GM12878 (cell line): ENCODE data around the gene ATRNL1. TPM values are rescaled to one million over a fixed set of nuclear protein-coding genes. Genes with fewer than 3 reads are reported as not detected.

Source experiments
- ATAC-seq: fragments of 200-7000 bp; cut with Tn5 transposase; 3 replicates; pipeline ENCODE4 v1.9.1; 2020; ENCODE audit warnings: mild to moderate bottlenecking, moderate library complexity
- BruUV-seq: library from RNA; stranded (reverse); fragments of 400-500 nt; replicated peaks from 2 replicates; lab custom pipeline; 2021; lab: Mats Ljungman, UMichigan
- CTCF ChIA-PET: fragments of 300-600 bp; sonication (Branson Sonifier 250); formaldehyde crosslinking; extraction: SDS; loops from one replicate; lab custom pipeline; 2021; ENCODE audit warnings: inconsistent platforms; lab: Yijun Ruan, JAX
- POLR2A ChIA-PET: fragments of 350-600 bp; formaldehyde crosslinking; extraction: SDS; loops from one replicate; lab custom pipeline; 2021; ENCODE audit warnings: inconsistent platforms; lab: Charles Lee
- RAD21 ChIA-PET: fragments of 300-600 bp; sonication (Branson Sonifier 250); formaldehyde crosslinking; loops from one replicate; lab custom pipeline; 2023; ENCODE audit warnings: antibody characterized with exemption; ENCODE audit not compliant: unreplicated experiment; lab: Charles Lee
- SMC1A ChIA-PET: fragments of 300-600 bp; sonication (Branson Sonifier 250); formaldehyde crosslinking; loops from one replicate; lab custom pipeline; 2023; ENCODE audit not compliant: unreplicated experiment, uncharacterized antibody; lab: Charles Lee
- DNase-seq: peaks from one replicate; pipeline ENCODE4 v3.0.0-alpha.2; 2011; ENCODE audit warnings: low read depth, low spot score
- FAIRE-seq: peaks from 3 replicates; lab custom pipeline; 2011; peaks lifted over from hg19 to GRCh38; lab: Jason Lieb, UNC
- H2AFZ ChIP-seq: 2 replicates; pipeline ENCODE4 v1.6.0; 2011; ENCODE audit warnings: low read depth, low read length, control low read depth; ENCODE audit not compliant: control insufficient read depth
- H3K27ac ChIP-seq: 2 replicates; pipeline ENCODE4 v1.5.1; 2011; ENCODE audit warnings: control low read depth; ENCODE audit not compliant: control insufficient read depth, insufficient read depth
- H3K27me3 ChIP-seq, 2 experiments: replicated peaks in 1 of 2; 2 replicates each; pipeline versions ENCODE4 v1.6.0 to v1.6.1; 2011; ENCODE audit warnings: low read length in 1 of 2; ENCODE audit not compliant: control insufficient read depth in 2 of 2, insufficient read depth in 2 of 2
- H3K36me3 ChIP-seq, 2 experiments: 2 replicates each; pipeline ENCODE4 v1.5.1; 2011; ENCODE audit warnings: low read length in 1 of 2; ENCODE audit not compliant: control insufficient read depth in 2 of 2, insufficient read depth in 2 of 2
- H3K4me1 ChIP-seq: 2 replicates; pipeline ENCODE4 v1.6.1; 2011; ENCODE audit warnings: mild to moderate bottlenecking, low read length, moderate library complexity, mixed read lengths; ENCODE audit not compliant: control insufficient read depth, insufficient read depth
- H3K4me2 ChIP-seq: 2 replicates; pipeline ENCODE4 v1.6.0; 2011; ENCODE audit warnings: control low read depth; ENCODE audit not compliant: control insufficient read depth, insufficient read depth
- H3K4me3 ChIP-seq: fragments of 200-600 bp; sonication (generic); 2 replicates; pipeline ENCODE4 v1.5.1; 2016
- H3K79me2 ChIP-seq: 2 replicates; pipeline ENCODE4 v1.6.0; 2011; ENCODE audit warnings: low read length; ENCODE audit not compliant: control insufficient read depth, insufficient read depth
- H3K9ac ChIP-seq: 2 replicates; pipeline ENCODE4 v1.8.0; 2011; ENCODE audit warnings: low read length, control low read depth, mixed read lengths; ENCODE audit not compliant: control insufficient read depth, insufficient read depth
- H3K9me3 ChIP-seq: replicated peaks from 3 replicates; pipeline ENCODE4 v1.5.1; 2011; ENCODE audit warnings: mild to moderate bottlenecking, low read length; ENCODE audit not compliant: control insufficient read depth, insufficient read depth
- H4K20me1 ChIP-seq: 2 replicates; pipeline ENCODE4 v1.6.0; 2011; ENCODE audit not compliant: control insufficient read depth, insufficient read depth
- HCFC1 ChIP-seq: fragments of 150-350 bp; IDR thresholded peaks from 2 replicates; pipeline ENCODE4 v1.6.1; 2014; ENCODE audit warnings: low read length
- JUND ChIP-seq: IDR thresholded peaks from 2 replicates; pipeline ENCODE4 v1.6.1; 2012; ENCODE audit warnings: low read depth, mild to moderate bottlenecking, low read length, improper control_type of control experiment, moderate library complexity
- KAT2A ChIP-seq: conservative IDR thresholded peaks from 2 replicates; pipeline ENCODE4 v1.6.1; 2011; ENCODE audit warnings: low read depth, low read length; ENCODE audit not compliant: control insufficient read depth
- SIX5 ChIP-seq: IDR thresholded peaks from 2 replicates; pipeline ENCODE4 v1.6.1; 2011; ENCODE audit warnings: mild to moderate bottlenecking, low read depth, low read length, moderate library complexity; ENCODE audit not compliant: severe bottlenecking
- SP1 ChIP-seq: IDR thresholded peaks from one replicate; pipeline ENCODE4 v1.6.1; 2011; ENCODE audit warnings: low read depth, low read length
- ZNF207 ChIP-seq: fragments of 450-650 bp; IDR thresholded peaks from 2 replicates; pipeline ENCODE4 v1.6.1; 2014; ENCODE audit warnings: antibody characterized with exemption, mild to moderate bottlenecking, borderline replicate concordance
- WGBS: methylation state at CpG from one replicate; pipeline ENCODE4 v1.1.6; 2016; ENCODE audit warnings: low lambda C conversion rate; ENCODE audit not compliant: insufficient replicate concordance, insufficient coverage; ENCODE audit errors: missing lambda C conversion rate; 5-methylcytosine and 5-hydroxymethylcytosine counted together
- in situ Hi-C: fragments of 300-500 bp; cut with MboI; formaldehyde crosslinking; loops from 9 replicates; pipeline ENCODE4 v1.14.3; 2018; ENCODE audit warnings: mixed read lengths
- intact Hi-C: fragments of 100-400 bp; cut with micrococcal nuclease; formaldehyde crosslinking; loops from one replicate; pipeline ENCODE4 v1.14.2; 2022; ENCODE audit not compliant: unreplicated experiment
- polyA plus RNA-seq, 11 experiments: library from polyadenylated mRNA; depleted of rRNA in 4 of 11; unstranded in 6 of 11; stranded (reverse) in 5 of 11; fragments of >200 nt; fragmentation: Nextera tagmentation in 4 of 11; fragmentation: Illumina TruSeq in 1 of 11; extraction: Ambion mirVana in 4 of 11; extraction: Trizol in 1 of 11; gene quantifications; 1 replicate in 1 of 11; 2 replicates in 10 of 11; pipeline versions ENCODE4 v1.2.1 to v1.2.3, GENCODE V29; 2011 to 2016; ENCODE audit warnings: inconsistent platforms in 2 of 11, missing spikeins in 2 of 11, low read depth in 1 of 11
- total RNA-seq, 4 experiments: library from RNA; depleted of rRNA in 3 of 4; stranded (reverse); fragments of >200 nt in 3 of 4; fragmentation: Illumina TruSeq in 1 of 4; extraction: Trizol in 1 of 4; gene quantifications; 2 replicates each; pipeline versions ENCODE4 v1.2.1 to v1.2.3, GENCODE V29; 2013 to 2021
- TF ChIP-seq, protein P1 (sequence below): fragments of 450-650 bp; IDR thresholded peaks from 2 replicates; pipeline ENCODE4 v1.6.1; 2014; ENCODE audit warnings: mild to moderate bottlenecking
- TF ChIP-seq, protein P2 (sequence below), 3 experiments: IDR thresholded peaks in 2 of 3; conservative IDR thresholded peaks in 1 of 3; 2 replicates each; pipeline ENCODE4 v1.5.1; 2011; ENCODE audit warnings: low read depth in 3 of 3, low read length in 3 of 3, mild to moderate bottlenecking in 3 of 3, control low read depth in 2 of 3, moderate library complexity in 2 of 3, inconsistent platforms in 1 of 3, mixed read lengths in 1 of 3; ENCODE audit not compliant: control insufficient read depth in 2 of 3, insufficient read depth in 1 of 3; ENCODE audit errors: extremely low read depth in 1 of 3
- TF ChIP-seq, protein P3 (sequence below): IDR thresholded peaks from 2 replicates; pipeline ENCODE4 v1.6.1; 2012; ENCODE audit warnings: low read depth, low read length, improper control_type of control experiment
- TF ChIP-seq, protein P4 (sequence below): fragments of 450-650 bp; IDR thresholded peaks from 2 replicates; pipeline ENCODE4 v1.6.1; 2017; ENCODE audit warnings: antibody characterized with exemption, mild to moderate bottlenecking, moderate library complexity

The ATRNL1 gene
- total and polyA plus RNA-seq, 10 of the 15 experiments (the other 5 are each of a cell fraction or from before 2014, with no cell fraction given) = 0.03 to 1.4 (median 0.34) TPM

DNA sequence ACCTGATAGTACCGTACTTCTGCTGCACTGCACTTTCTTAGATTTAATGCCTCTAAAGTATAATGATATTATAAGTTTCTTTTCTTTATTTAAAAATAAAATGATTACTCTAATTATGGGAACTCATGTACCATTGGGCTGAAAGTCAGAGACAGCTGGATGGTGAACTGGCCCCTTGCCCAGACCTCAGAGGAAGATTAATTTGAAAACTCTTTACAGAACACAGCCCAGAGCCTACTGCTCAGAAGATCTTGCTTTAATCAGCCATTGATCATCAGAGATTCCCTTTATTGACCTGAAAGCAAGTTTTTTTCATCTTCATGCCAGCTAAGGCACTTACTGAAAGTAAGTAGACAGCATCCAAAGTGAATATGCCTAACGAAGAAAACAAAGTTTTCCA lies 838.1 kb downstream of the ATRNL1 start (continued):
- TF ChIP-seq, protein P1, sequence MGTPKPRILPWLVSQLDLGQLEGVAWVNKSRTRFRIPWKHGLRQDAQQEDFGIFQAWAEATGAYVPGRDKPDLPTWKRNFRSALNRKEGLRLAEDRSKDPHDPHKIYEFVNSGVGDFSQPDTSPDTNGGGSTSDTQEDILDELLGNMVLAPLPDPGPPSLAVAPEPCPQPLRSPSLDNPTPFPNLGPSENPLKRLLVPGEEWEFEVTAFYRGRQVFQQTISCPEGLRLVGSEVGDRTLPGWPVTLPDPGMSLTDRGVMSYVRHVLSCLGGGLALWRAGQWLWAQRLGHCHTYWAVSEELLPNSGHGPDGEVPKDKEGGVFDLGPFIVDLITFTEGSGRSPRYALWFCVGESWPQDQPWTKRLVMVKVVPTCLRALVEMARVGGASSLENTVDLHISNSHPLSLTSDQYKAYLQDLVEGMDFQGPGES = no peak
- TF ChIP-seq, protein P2, sequence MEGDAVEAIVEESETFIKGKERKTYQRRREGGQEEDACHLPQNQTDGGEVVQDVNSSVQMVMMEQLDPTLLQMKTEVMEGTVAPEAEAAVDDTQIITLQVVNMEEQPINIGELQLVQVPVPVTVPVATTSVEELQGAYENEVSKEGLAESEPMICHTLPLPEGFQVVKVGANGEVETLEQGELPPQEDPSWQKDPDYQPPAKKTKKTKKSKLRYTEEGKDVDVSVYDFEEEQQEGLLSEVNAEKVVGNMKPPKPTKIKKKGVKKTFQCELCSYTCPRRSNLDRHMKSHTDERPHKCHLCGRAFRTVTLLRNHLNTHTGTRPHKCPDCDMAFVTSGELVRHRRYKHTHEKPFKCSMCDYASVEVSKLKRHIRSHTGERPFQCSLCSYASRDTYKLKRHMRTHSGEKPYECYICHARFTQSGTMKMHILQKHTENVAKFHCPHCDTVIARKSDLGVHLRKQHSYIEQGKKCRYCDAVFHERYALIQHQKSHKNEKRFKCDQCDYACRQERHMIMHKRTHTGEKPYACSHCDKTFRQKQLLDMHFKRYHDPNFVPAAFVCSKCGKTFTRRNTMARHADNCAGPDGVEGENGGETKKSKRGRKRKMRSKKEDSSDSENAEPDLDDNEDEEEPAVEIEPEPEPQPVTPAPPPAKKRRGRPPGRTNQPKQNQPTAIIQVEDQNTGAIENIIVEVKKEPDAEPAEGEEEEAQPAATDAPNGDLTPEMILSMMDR (IDR thresholded peaks at IDR 0.05 in 2 of 3, conservative IDR thresholded peaks at IDR 0.05 in 1 of 3; ENCODE audit: control insufficient read depth in 2 of 3, extremely low read depth in 1 of 3, insufficient read depth in 1 of 3, low read depth in 3 of 3, low read length in 3 of 3) = no peak
- TF ChIP-seq KAT2A = no peak
- no peak for TF ChIP-seq SIX5

DNA sequence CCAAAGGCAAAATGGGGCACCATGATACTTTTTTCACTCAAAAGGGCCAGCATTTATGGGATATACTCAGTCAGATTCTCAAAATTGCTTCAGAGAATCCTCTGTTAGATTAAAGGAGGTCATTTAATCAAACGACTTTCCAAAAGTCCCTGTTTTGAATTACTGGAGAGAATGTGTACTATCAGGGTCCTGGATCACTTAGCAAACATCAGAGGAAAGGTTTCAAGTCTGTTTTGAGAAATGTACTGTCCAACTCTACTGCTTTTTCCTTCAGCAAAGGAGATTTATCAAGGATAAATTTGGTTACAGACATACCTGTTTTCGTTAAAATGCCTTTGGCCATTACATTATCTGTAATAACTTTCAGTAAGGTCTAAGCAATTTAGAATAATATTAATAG lies 838.9 kb downstream of the ATRNL1 start:
- H3K4me2 ChIP-seq = no peak overlapping the region
- no peak for ATAC-seq
- no peak for DNase-seq
- H3K27ac ChIP-seq = no peak overlapping the region
- H4K20me1 ChIP-seq = no peaks in the 10 kb centered on the region
- ChIA-PET CTCF (no interaction called here), POLR2A (no interaction called here), RAD21 (no interaction called here), SMC1A (interaction anchor here (1.0 kb wide), 1 partner anchor 48 kb away, joined by 3 read pairs; no protein-coding TSS in a partner anchor)
- intact Hi-C loops = no loop called here
- TF ChIP-seq, protein P3, sequence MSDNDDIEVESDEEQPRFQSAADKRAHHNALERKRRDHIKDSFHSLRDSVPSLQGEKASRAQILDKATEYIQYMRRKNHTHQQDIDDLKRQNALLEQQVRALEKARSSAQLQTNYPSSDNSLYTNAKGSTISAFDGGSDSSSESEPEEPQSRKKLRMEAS = no peak
- TF ChIP-seq SP1 = no peak
- TF ChIP-seq ZNF207 = no peak
- TF ChIP-seq JUND = no peak
- TF ChIP-seq, protein P4, sequence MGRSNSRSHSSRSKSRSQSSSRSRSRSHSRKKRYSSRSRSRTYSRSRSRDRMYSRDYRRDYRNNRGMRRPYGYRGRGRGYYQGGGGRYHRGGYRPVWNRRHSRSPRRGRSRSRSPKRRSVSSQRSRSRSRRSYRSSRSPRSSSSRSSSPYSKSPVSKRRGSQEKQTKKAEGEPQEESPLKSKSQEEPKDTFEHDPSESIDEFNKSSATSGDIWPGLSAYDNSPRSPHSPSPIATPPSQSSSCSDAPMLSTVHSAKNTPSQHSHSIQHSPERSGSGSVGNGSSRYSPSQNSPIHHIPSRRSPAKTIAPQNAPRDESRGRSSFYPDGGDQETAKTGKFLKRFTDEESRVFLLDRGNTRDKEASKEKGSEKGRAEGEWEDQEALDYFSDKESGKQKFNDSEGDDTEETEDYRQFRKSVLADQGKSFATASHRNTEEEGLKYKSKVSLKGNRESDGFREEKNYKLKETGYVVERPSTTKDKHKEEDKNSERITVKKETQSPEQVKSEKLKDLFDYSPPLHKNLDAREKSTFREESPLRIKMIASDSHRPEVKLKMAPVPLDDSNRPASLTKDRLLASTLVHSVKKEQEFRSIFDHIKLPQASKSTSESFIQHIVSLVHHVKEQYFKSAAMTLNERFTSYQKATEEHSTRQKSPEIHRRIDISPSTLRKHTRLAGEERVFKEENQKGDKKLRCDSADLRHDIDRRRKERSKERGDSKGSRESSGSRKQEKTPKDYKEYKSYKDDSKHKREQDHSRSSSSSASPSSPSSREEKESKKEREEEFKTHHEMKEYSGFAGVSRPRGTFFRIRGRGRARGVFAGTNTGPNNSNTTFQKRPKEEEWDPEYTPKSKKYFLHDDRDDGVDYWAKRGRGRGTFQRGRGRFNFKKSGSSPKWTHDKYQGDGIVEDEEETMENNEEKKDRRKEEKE = no peak
- no peak for TF ChIP-seq HCFC1
- H2AFZ ChIP-seq = no peak overlapping the region
- H3K4me3 ChIP-seq = no peak overlapping the region
- H3K4me1 ChIP-seq = no peaks in the 10 kb centered on the region
- no peak for FAIRE-seq
- in situ Hi-C loops = no loop called here
- no peaks in the 10 kb centered on the region for H3K9me3 ChIP-seq
- BruUV-seq = no TSS peak
- 0% methylated on average over 2 of the region's 2 CpGs for WGBS
- no peak overlapping the region for H3K9ac ChIP-seq
- H3K36me3 ChIP-seq = no peaks in the 10 kb centered on the region
- no peaks in the 10 kb centered on the region; a peak in 1 of 4 replicates for H3K27me3 ChIP-seq
- no peaks in the 10 kb centered on the region for H3K79me2 ChIP-seq
